ENCODE results near the gene RANBP3.
A peak's percentile ranks its signal among the peaks of the same experiment; 100 is the strongest.

RANBP3 gene

GRCh38 chr19:5921516-5922160 lies 56.3 kb downstream of the RANBP3 start:
- no peak for DNase-seq

- DNase-seq, result no peak
Observed at GRCh38 chr19:5918463-5919079, 59.4 kb downstream of the RANBP3 start.

GRCh38 chr19:5917431-5918107 lies 60.4 kb downstream of the RANBP3 start:
- DNase-seq, result no peak

- no peak for DNase-seq
Observed at GRCh38 chr19:5916181-5916708, 61.7 kb downstream of the RANBP3 start.

GRCh38 chr19:5915782-5916165 lies 62.2 kb downstream of the RANBP3 start:
- no peak for DNase-seq

GRCh38 chr19:5914946-5915781 lies 62.8 kb downstream of the RANBP3 start:
- no peak for DNase-seq

GRCh38 chr19:5914358-5914774 lies 63.6 kb downstream of the RANBP3 start:
- no peak for DNase-seq

GRCh38 chr19:5913739-5914357 lies 64.1 kb downstream of the RANBP3 start, which contains the start of gene CAPS:
Gene CAPS, plus strand, starts transcription at chr19:5914254. Its CDS starts 153 bp downstream, at chr19:5914407.
- no peak for DNase-seq

- DNase-seq, result no peak
Observed at GRCh38 chr19:5911366-5911765, 66.6 kb downstream of the RANBP3 start.

- no peak for DNase-seq
Observed at GRCh38 chr19:5910638-5910907, 67.4 kb downstream of the RANBP3 start.

GRCh38 chr19:5908773-5909442 lies 69.0 kb downstream of the RANBP3 start:
- DNase-seq, result no peak

GRCh38 chr19:5907241-5907640 lies 70.7 kb downstream of the RANBP3 start:
- DNase-seq, result no peak

GRCh38 chr19:5905114-5905778 lies 72.7 kb downstream of the RANBP3 start:
- DNase-seq, result no peak

GRCh38 chr19:5904352-5905113 lies 73.4 kb downstream of the RANBP3 start, which contains the start of gene VMAC:
Gene VMAC, plus strand, starts transcription at chr19:5904872. Its CDS starts 19 bp downstream, at chr19:5904891.
- DNase-seq, result peak; percentile 99

GRCh38 chr19:5903624-5904351 lies 74.2 kb downstream of the RANBP3 start, which contains the start of gene NDUFA11:
Gene NDUFA11, minus strand, starts transcription at chr19:5903790. Its CDS starts 82 bp downstream, at chr19:5903708.
- peak; percentile 100 for DNase-seq

- no peak for DNase-seq
Observed at GRCh38 chr19:5903056-5903623, 74.8 kb downstream of the RANBP3 start.

GRCh38 chr19:5900976-5901375 lies 77.0 kb downstream of the RANBP3 start:
- DNase-seq, result no peak

- DNase-seq, result no peak
Observed at GRCh38 chr19:5899728-5900526, 78.0 kb downstream of the RANBP3 start.

Measured in activated CD8-positive, alpha-beta memory T cell treated with anti-CD3 and anti-CD28 coated beads for 24 hours (primary cell).